ENCODE data around the gene PRSS23.

Gene PRSS23

DNA sequence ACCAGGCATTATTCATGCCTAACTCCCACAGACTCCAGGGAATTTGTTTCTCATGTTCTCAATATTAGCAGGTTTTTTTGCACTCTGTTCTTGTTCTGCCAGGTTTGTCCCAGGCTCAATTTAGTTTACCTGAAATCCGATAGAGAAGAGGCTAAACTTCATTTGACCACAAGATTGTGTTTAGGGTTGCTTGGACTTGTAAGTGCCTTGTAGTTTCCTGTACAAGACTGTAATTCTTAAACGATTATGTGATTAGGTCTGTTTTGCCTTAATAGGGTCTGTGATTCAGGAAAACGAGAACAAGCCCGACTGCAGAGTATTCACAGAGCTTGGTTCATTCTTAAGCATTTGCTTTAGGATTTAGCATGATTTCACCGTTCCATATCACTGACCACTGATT lies 1.8 kb downstream of the PRSS23 start:
- no peak for ATAC-seq
- TF ChIP-seq ARNTL (CRISPR knock-in tag; IDR thresholded peaks at IDR 0.05; ENCODE audit: borderline replicate concordance, low read depth), result no peak
- no peak for TF ChIP-seq GLIS3 (CRISPR knock-in tag; IDR thresholded peaks at IDR 0.05)
- TF ChIP-seq ZC3H10 (CRISPR knock-in tag; IDR thresholded peaks at IDR 0.05), result no peak
- TF ChIP-seq SNAI2 (CRISPR knock-in tag; IDR thresholded peaks at IDR 0.05), result no peak
- no peak for TF ChIP-seq CSDC2 (CRISPR knock-in tag; IDR thresholded peaks at IDR 0.05)
- TF ChIP-seq ZNF565 (CRISPR knock-in tag; conservative IDR thresholded peaks at IDR 0.05; ENCODE audit: low read depth), result no peak
- TF ChIP-seq ZNF8 (CRISPR knock-in tag; IDR thresholded peaks at IDR 0.05), result no peak
- TF ChIP-seq ZFP3 (CRISPR knock-in tag; IDR thresholded peaks at IDR 0.05), result no peak
- no peak for TF ChIP-seq RARB (CRISPR knock-in tag; IDR thresholded peaks at IDR 0.05)
- no peak for TF ChIP-seq ISL1 (CRISPR knock-in tag; IDR thresholded peaks at IDR 0.05)
- no peak for TF ChIP-seq ZFP30 (CRISPR knock-in tag; IDR thresholded peaks at IDR 0.05)

- TF ChIP-seq TSHZ2 (CRISPR knock-in tag; IDR thresholded peaks at IDR 0.05) (no peak), ARNTL (CRISPR knock-in tag; IDR thresholded peaks at IDR 0.05; ENCODE audit: borderline replicate concordance, low read depth) (no peak), BACH2 (CRISPR knock-in tag; IDR thresholded peaks at IDR 0.05; ENCODE audit: borderline replicate concordance) (no peak), ZNF565 (CRISPR knock-in tag; conservative IDR thresholded peaks at IDR 0.05; ENCODE audit: low read depth) (no peak), ZFP30 (CRISPR knock-in tag; IDR thresholded peaks at IDR 0.05) (no peak), TOX (CRISPR knock-in tag; IDR thresholded peaks at IDR 0.05; ENCODE audit: borderline replicate concordance) (no peak), ZNF8 (CRISPR knock-in tag; IDR thresholded peaks at IDR 0.05) (no peak), OSR1 (CRISPR knock-in tag; IDR thresholded peaks at IDR 0.05) (no peak), SNAI2 (CRISPR knock-in tag; IDR thresholded peaks at IDR 0.05) (no peak), ISL1 (CRISPR knock-in tag; IDR thresholded peaks at IDR 0.05) (no peak), ZNF70 (CRISPR knock-in tag; IDR thresholded peaks at IDR 0.05) (no peak), CSDC2 (CRISPR knock-in tag; IDR thresholded peaks at IDR 0.05) (no peak), ZFP3 (CRISPR knock-in tag; IDR thresholded peaks at IDR 0.05) (no peak), RARB (CRISPR knock-in tag; IDR thresholded peaks at IDR 0.05) (no peak), ESRRG (CRISPR knock-in tag; IDR thresholded peaks at IDR 0.05) (no peak), TCF4 (CRISPR knock-in tag; IDR thresholded peaks at IDR 0.05; ENCODE audit: borderline replicate concordance) (no peak)
- TF ChIP-seq, protein P1, sequence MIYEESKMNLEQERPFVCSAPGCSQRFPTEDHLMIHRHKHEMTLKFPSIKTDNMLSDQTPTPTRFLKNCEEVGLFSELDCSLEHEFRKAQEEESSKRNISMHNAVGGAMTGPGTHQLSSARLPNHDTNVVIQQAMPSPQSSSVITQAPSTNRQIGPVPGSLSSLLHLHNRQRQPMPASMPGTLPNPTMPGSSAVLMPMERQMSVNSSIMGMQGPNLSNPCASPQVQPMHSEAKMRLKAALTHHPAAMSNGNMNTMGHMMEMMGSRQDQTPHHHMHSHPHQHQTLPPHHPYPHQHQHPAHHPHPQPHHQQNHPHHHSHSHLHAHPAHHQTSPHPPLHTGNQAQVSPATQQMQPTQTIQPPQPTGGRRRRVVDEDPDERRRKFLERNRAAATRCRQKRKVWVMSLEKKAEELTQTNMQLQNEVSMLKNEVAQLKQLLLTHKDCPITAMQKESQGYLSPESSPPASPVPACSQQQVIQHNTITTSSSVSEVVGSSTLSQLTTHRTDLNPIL (CRISPR knock-in tag; IDR thresholded peaks at IDR 0.05; ENCODE audit: low read depth), result no peak
- TF ChIP-seq, protein P2, sequence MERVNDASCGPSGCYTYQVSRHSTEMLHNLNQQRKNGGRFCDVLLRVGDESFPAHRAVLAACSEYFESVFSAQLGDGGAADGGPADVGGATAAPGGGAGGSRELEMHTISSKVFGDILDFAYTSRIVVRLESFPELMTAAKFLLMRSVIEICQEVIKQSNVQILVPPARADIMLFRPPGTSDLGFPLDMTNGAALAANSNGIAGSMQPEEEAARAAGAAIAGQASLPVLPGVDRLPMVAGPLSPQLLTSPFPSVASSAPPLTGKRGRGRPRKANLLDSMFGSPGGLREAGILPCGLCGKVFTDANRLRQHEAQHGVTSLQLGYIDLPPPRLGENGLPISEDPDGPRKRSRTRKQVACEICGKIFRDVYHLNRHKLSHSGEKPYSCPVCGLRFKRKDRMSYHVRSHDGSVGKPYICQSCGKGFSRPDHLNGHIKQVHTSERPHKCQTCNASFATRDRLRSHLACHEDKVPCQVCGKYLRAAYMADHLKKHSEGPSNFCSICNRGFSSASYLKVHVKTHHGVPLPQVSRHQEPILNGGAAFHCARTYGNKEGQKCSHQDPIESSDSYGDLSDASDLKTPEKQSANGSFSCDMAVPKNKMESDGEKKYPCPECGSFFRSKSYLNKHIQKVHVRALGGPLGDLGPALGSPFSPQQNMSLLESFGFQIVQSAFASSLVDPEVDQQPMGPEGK (CRISPR knock-in tag; IDR thresholded peaks at IDR 0.05; ENCODE audit: borderline replicate concordance), result no peak
- ATAC-seq, result peak; percentile 48
These were observed 2.3 kb downstream of the PRSS23 start for GRCh38 chr11:86802601-86803051.

DNA sequence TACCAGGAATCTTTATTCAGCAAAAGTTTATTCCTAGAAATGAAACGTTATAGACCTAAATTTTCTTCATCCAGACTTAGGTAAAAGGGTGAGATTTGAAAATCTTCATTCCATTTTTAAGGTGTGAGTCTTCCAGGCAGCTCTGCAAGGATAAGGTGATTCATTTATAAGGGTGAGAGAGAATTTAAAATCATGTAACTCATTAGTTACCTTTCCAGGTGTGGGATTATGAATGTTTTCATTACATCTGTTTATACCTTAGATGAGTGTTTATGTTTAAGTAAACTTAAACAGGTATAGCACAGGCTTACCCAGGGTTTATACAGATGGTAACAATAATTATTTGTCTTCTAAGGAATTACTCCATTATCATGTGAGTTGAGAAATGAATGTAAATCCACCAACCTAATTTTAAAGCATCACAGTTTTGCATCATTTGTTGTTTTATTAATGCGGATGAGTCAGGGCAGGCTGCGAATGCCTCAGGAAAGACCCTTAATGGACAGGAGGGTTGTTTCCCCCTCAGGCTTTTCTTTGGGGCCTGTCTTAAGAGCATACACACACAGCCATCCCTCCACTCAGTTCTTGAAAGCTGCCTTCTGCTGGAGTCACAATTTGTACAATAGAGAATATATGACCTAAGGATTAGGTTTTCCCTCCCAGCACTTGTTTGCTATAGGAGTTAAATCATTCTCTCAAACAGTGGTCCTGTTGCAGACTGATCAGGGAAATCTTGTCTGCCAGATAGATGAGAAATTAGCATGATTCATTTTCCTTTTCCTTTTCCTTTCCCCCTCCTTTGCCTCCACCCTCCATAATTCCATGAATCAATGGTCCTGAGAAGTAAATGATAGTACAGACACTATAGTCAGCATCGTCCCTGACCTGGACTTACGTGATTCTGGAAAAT lies 3.0 kb downstream of the PRSS23 start:
- TF ChIP-seq ZC3H10 (CRISPR knock-in tag; IDR thresholded peaks at IDR 0.05) (no peak), GLIS3 (CRISPR knock-in tag; IDR thresholded peaks at IDR 0.05) (no peak)
- no peak for ATAC-seq

DNA sequence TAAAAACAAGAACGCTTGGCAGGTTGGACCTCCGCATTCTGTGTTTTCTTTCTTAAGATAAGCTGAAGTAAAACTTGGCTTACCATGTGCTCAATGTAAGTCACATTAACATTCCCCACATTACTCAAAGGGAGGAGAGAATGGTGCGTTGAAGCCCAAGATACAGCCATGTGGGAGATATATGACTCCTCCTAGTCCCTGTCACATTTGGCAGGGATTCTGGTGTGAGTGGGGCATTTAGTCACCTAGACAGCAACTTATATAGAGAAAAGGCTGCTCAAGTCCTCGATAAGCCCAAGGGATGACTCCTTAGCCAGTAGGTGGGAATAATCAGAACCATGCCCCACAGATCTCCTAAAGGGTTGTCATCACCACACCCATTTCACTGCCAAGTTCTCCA lies 4.6 kb downstream of the PRSS23 start:
- ATAC-seq, result no peak
- TF ChIP-seq OSR1 (CRISPR knock-in tag; IDR thresholded peaks at IDR 0.05) (no peak), ZFP30 (CRISPR knock-in tag; IDR thresholded peaks at IDR 0.05) (no peak), ZNF565 (CRISPR knock-in tag; conservative IDR thresholded peaks at IDR 0.05; ENCODE audit: low read depth) (no peak), PPARA (CRISPR knock-in tag; IDR thresholded peaks at IDR 0.05; ENCODE audit: borderline replicate concordance) (no peak), SNAI2 (CRISPR knock-in tag; IDR thresholded peaks at IDR 0.05) (no peak), ARNTL (CRISPR knock-in tag; IDR thresholded peaks at IDR 0.05; ENCODE audit: borderline replicate concordance, low read depth) (no peak), BACH2 (CRISPR knock-in tag; IDR thresholded peaks at IDR 0.05; ENCODE audit: borderline replicate concordance) (no peak), ZNF70 (CRISPR knock-in tag; IDR thresholded peaks at IDR 0.05) (no peak), ISL1 (CRISPR knock-in tag; IDR thresholded peaks at IDR 0.05) (no peak), ZNF8 (CRISPR knock-in tag; IDR thresholded peaks at IDR 0.05) (no peak), TSHZ2 (CRISPR knock-in tag; IDR thresholded peaks at IDR 0.05) (no peak), GLIS3 (CRISPR knock-in tag; IDR thresholded peaks at IDR 0.05) (no peak), ESRRG (CRISPR knock-in tag; IDR thresholded peaks at IDR 0.05) (no peak), CSDC2 (CRISPR knock-in tag; IDR thresholded peaks at IDR 0.05) (no peak), ZC3H10 (CRISPR knock-in tag; IDR thresholded peaks at IDR 0.05) (no peak), ZFP3 (CRISPR knock-in tag; IDR thresholded peaks at IDR 0.05) (no peak)
- TF ChIP-seq, protein P2 (CRISPR knock-in tag; IDR thresholded peaks at IDR 0.05; ENCODE audit: borderline replicate concordance), result no peak

Measured in SK-N-SH treated with all-trans-retinoic acid at 6 μM for 48 hours (cell line).